Smooth muscle cell (in vitro differentiated cells): Measurements from ENCODE around the gene TXLNA. TPM values are rescaled to one million over a fixed set of nuclear protein-coding genes. Genes with fewer than 3 reads are reported as not detected.

ENCODE experiments used
- DNase-seq: peaks from one replicate; lab custom pipeline; 2025; ENCODE audit not compliant: unreplicated experiment; lab: John Stamatoyannopoulos, UW
- H2AFZ ChIP-seq: fragments of 200-600 bp; sonication (generic); 2 replicates; pipeline ENCODE4 v1.6.0; 2016; ENCODE audit warnings: antibody characterized with exemption, low read depth, mild to moderate bottlenecking
- H3F3A ChIP-seq: fragments of 200-600 bp; sonication (generic); 2 replicates; pipeline ENCODE4 v1.6.0; 2017; ENCODE audit warnings: antibody characterized with exemption, low read depth
- H3K27ac ChIP-seq: fragments of 200-600 bp; sonication (generic); 2 replicates; pipeline ENCODE4 v1.5.1; 2016; ENCODE audit warnings: low read depth, mild to moderate bottlenecking
- H3K27me3 ChIP-seq: fragments of 200-600 bp; sonication (generic); 2 replicates; pipeline ENCODE4 v1.6.1; 2016; ENCODE audit warnings: low read depth, mild to moderate bottlenecking
- H3K36me3 ChIP-seq: fragments of 200-600 bp; sonication (generic); 2 replicates; pipeline ENCODE4 v1.5.1; 2016; ENCODE audit warnings: low read depth
- H3K4me1 ChIP-seq: fragments of 200-600 bp; sonication (generic); 2 replicates; pipeline ENCODE4 v1.5.1; 2016; ENCODE audit warnings: low read depth
- H3K4me2 ChIP-seq: fragments of 200-600 bp; sonication (generic); 2 replicates; pipeline ENCODE4 v1.6.0; 2016; ENCODE audit warnings: mild to moderate bottlenecking
- H3K4me3 ChIP-seq: fragments of 200-600 bp; sonication (generic); 2 replicates; pipeline ENCODE4 v1.5.1; 2016; ENCODE audit warnings: mild to moderate bottlenecking
- H3K79me2 ChIP-seq: fragments of 200-600 bp; sonication (generic); 2 replicates; pipeline ENCODE4 v1.6.0; 2016; ENCODE audit warnings: low read depth, mild to moderate bottlenecking
- H3K9ac ChIP-seq: fragments of 200-600 bp; sonication (generic); 2 replicates; pipeline ENCODE4 v1.6.0; 2016; ENCODE audit warnings: low read depth
- H3K9me3 ChIP-seq: fragments of 200-600 bp; sonication (generic); replicated peaks from 2 replicates; pipeline ENCODE4 v1.5.1; 2016; ENCODE audit warnings: low read depth
- H4K20me1 ChIP-seq: fragments of 200-600 bp; sonication (generic); 2 replicates; pipeline ENCODE4 v1.6.0; 2016; ENCODE audit warnings: low read depth
- CTCF ChIP-seq: fragments of 200-600 bp; sonication (generic); IDR thresholded peaks from 2 replicates; pipeline ENCODE4 v1.5.1; 2017; ENCODE audit warnings: borderline replicate concordance, mild to moderate bottlenecking, antibody characterized with exemption; ENCODE audit not compliant: insufficient read depth, poor library complexity, severe bottlenecking
- WGBS: methylation state at CpG from one replicate; pipeline ENCODE4 v1.1.7; 2016; ENCODE audit warnings: low lambda C conversion rate; 5-methylcytosine and 5-hydroxymethylcytosine counted together
- polyA plus RNA-seq: library from polyadenylated mRNA; unstranded; fragments of >200 nt; fragmentation: Nextera tagmentation; extraction: Ambion mirVana; gene quantifications from 2 replicates; pipeline ENCODE4 v1.2.1, GENCODE V29; 2016
- total RNA-seq: library from RNA; depleted of rRNA; stranded (reverse); fragments of >200 nt; gene quantifications from 2 replicates; pipeline ENCODE4 v1.2.3, GENCODE V29; 2014

TXLNA gene
- total and polyA plus RNA-seq, 2 experiments from 2014 or later = 42.0 to 42.7 TPM

GRCh38 chr1:32179193-32179442 is 357 bp upstream of the TXLNA start:
- Histone ChIP-seq H3F3A (peaks cover 11% of the 10 kb centered on the region), H3K4me1 (peaks cover 20% of the 10 kb centered on the region), H3K79me2 (peaks cover 38% of the 10 kb centered on the region), H4K20me1 (peaks cover 35% of the 10 kb centered on the region), H3K27me3 (no peaks in the 10 kb centered on the region), H3K9ac (no peak overlapping the region), H3K36me3 (no peaks in the 10 kb centered on the region), H2AFZ (peak overlapping the region; percentile 6), H3K4me3 (peak overlapping the region; percentile 66), H3K4me2 (peak overlapping the region; percentile 94), H3K9me3 (no peaks in the 10 kb centered on the region), H3K27ac (peak overlapping the region; percentile 96)
- WGBS = 30% methylated on average over 7 of the region's 7 CpGs
- DNase-seq = no peak
- TF ChIP-seq CTCF = no peak

- H3K9me3 ChIP-seq = no peaks in the 10 kb centered on the region
- H3K4me2 ChIP-seq = peak overlapping the region; percentile 94
- H3K4me1 ChIP-seq = peaks cover 20% of the 10 kb centered on the region
- peak; percentile 55 for DNase-seq
- H4K20me1 ChIP-seq = peaks cover 48% of the 10 kb centered on the region
- peak overlapping the region; percentile 92 for H3K9ac ChIP-seq
- H3F3A ChIP-seq = peaks cover 11% of the 10 kb centered on the region
- no peaks in the 10 kb centered on the region for H3K27me3 ChIP-seq
- TF ChIP-seq CTCF = no peak
- H3K27ac ChIP-seq = peak overlapping the region; percentile 96
- 8% methylated on average over 36 of the region's 36 CpGs for WGBS
- peak overlapping the region; percentile 66 for H3K4me3 ChIP-seq
- no peak overlapping the region for H2AFZ ChIP-seq
- H3K36me3 ChIP-seq = no peaks in the 10 kb centered on the region
- peaks cover 50% of the 10 kb centered on the region for H3K79me2 ChIP-seq
Measured at GRCh38 chr1:32180186-32181060, 948 bp downstream of the TXLNA start.

- H2AFZ ChIP-seq = no peak overlapping the region
- peak overlapping the region; percentile 92 for H3K9ac ChIP-seq
- H3K4me2 ChIP-seq = peak overlapping the region; percentile 94
- no peaks in the 10 kb centered on the region for H3K9me3 ChIP-seq
- H3K79me2 ChIP-seq = peaks cover 56% of the 10 kb centered on the region
- H3K27me3 ChIP-seq = no peaks in the 10 kb centered on the region
- H3F3A ChIP-seq = peaks cover 11% of the 10 kb centered on the region
- 88% methylated on average over 9 of the region's 9 CpGs for WGBS
- peaks cover 20% of the 10 kb centered on the region for H3K4me1 ChIP-seq
- H3K36me3 ChIP-seq = no peaks in the 10 kb centered on the region
- TF ChIP-seq CTCF = no peak
- no peak for DNase-seq
- peaks cover 54% of the 10 kb centered on the region for H4K20me1 ChIP-seq
- H3K27ac ChIP-seq = peak overlapping the region; percentile 96
- H3K4me3 ChIP-seq = peak overlapping the region; percentile 66
Measured at GRCh38 chr1:32181065-32181464, 1.6 kb downstream of the TXLNA start.

- peaks cover 59% of the 10 kb centered on the region for H4K20me1 ChIP-seq
- peak overlapping the region; percentile 92 for H3K9ac ChIP-seq
- peaks cover 20% of the 10 kb centered on the region for H3K4me1 ChIP-seq
- peaks cover 61% of the 10 kb centered on the region for H3K79me2 ChIP-seq
- WGBS = 89% methylated on average over 5 of the region's 5 CpGs
- no peak overlapping the region for H2AFZ ChIP-seq
- H3K27me3 ChIP-seq = no peaks in the 10 kb centered on the region
- no peaks in the 10 kb centered on the region for H3K9me3 ChIP-seq
- DNase-seq = no peak
- peak overlapping the region; percentile 96 for H3K27ac ChIP-seq
- H3K4me3 ChIP-seq = peak overlapping the region; percentile 66
- H3K4me2 ChIP-seq = peak overlapping the region; percentile 94
- H3F3A ChIP-seq = peaks cover 11% of the 10 kb centered on the region
- no peak for TF ChIP-seq CTCF
- H3K36me3 ChIP-seq = no peaks in the 10 kb centered on the region
Measured at GRCh38 chr1:32181563-32181962, 2.1 kb downstream of the TXLNA start.
